H1 (cell line): ENCODE data around the gene ASCC1. TPM values are rescaled to one million over a fixed set of nuclear protein-coding genes. Genes with fewer than 3 reads are reported as not detected.

Source experiments
- CTCF ChIA-PET: fragments of 300-600 bp; sonication (Branson Sonifier 250); formaldehyde crosslinking; loops from one replicate; lab custom pipeline; 2021; ENCODE audit not compliant: partially characterized antibody; lab: Charles Lee
- POLR2A ChIA-PET: fragments of 300-600 bp; sonication (Branson Sonifier 250); formaldehyde crosslinking; loops from one replicate; lab custom pipeline; 2021; ENCODE audit warnings: inconsistent platforms; ENCODE audit not compliant: partially characterized antibody; lab: Charles Lee
- DNase-seq, 2 experiments: peaks; one replicate each; pipeline versions ENCODE4 v3.0.0 to v3.0.0-alpha.2; 2010 to 2022; ENCODE audit warnings: low spot score in 2 of 2, low read depth in 1 of 2, mixed read lengths in 1 of 2
- FAIRE-seq: peaks from 2 replicates; lab custom pipeline; 2011; peaks lifted over from hg19 to GRCh38; lab: Jason Lieb, UNC
- H2AFZ ChIP-seq: 2 replicates; pipeline ENCODE4 v1.8.1; 2012; ENCODE audit warnings: low read length, inconsistent platforms
- H2AK5ac ChIP-seq: 2 replicates; pipeline ENCODE4 v1.6.1; 2013; ENCODE audit warnings: low read depth, low read length
- H2BK120ac ChIP-seq: replicated peaks from 2 replicates; pipeline ENCODE3; 2013; ENCODE audit warnings: low read depth, low read length, inconsistent platforms
- H2BK12ac ChIP-seq: 2 replicates; pipeline ENCODE4 v1.6.1; 2013; ENCODE audit warnings: low read depth, low read length
- H2BK15ac ChIP-seq: 2 replicates; pipeline ENCODE4 v1.6.1; 2013; ENCODE audit warnings: low read length
- H2BK20ac ChIP-seq: 2 replicates; pipeline ENCODE4 v1.6.1; 2013; ENCODE audit warnings: low read length
- H2BK5ac ChIP-seq: 2 replicates; pipeline ENCODE4 v1.6.1; 2013; ENCODE audit warnings: low read depth, low read length
- H3K14ac ChIP-seq: 2 replicates; pipeline ENCODE4 v1.6.1; 2013; ENCODE audit warnings: inconsistent platforms; ENCODE audit not compliant: insufficient read length
- H3K18ac ChIP-seq: 2 replicates; pipeline ENCODE4 v1.6.1; 2013; ENCODE audit warnings: low read length; ENCODE audit errors: extremely low read depth
- H3K23ac ChIP-seq: 2 replicates; pipeline ENCODE4 v1.6.1; 2013; ENCODE audit warnings: inconsistent platforms; ENCODE audit not compliant: insufficient read length
- H3K23me2 ChIP-seq: 2 replicates; pipeline ENCODE4 v1.6.1; 2013; ENCODE audit warnings: low read depth, low read length
- H3K27ac ChIP-seq: 2 replicates; pipeline ENCODE4 v1.6.1; 2011; ENCODE audit warnings: low read depth, low read length, inconsistent platforms
- H3K27me3 ChIP-seq, 4 experiments: replicated peaks in 1 of 4; 1 replicate in 1 of 4; 2 replicates in 3 of 4; pipeline versions ENCODE4 v1.6.1 to v1.8.1; 2011 to 2013; ENCODE audit warnings: low read length in 3 of 4, mild to moderate bottlenecking in 3 of 4, inconsistent platforms in 2 of 4, mixed read lengths in 2 of 4, moderate library complexity in 1 of 4; ENCODE audit not compliant: control insufficient read depth in 3 of 4, insufficient read depth in 3 of 4; ENCODE audit errors: extremely low read depth in 1 of 4
- H3K36me3 ChIP-seq, 4 experiments: 2 replicates each; pipeline versions ENCODE4 v1.6.1 to v1.8.1; 2011 to 2013; ENCODE audit warnings: mild to moderate bottlenecking in 4 of 4, low read length in 3 of 4, moderate library complexity in 2 of 4, control low read depth in 1 of 4, inconsistent platforms in 1 of 4; ENCODE audit not compliant: insufficient read depth in 4 of 4, control insufficient read depth in 2 of 4
- H3K4ac ChIP-seq: replicated peaks from 2 replicates; pipeline ENCODE3; 2013; ENCODE audit warnings: low read length, low read depth, mixed read lengths, inconsistent platforms; ENCODE audit not compliant: insufficient read length
- H3K4me1 ChIP-seq, 4 experiments: replicated peaks in 1 of 4; 1 replicate in 1 of 4; 2 replicates in 3 of 4; pipeline versions ENCODE4 v1.6.1 to v1.8.1; 2011 to 2013; ENCODE audit warnings: low read length in 3 of 4, inconsistent platforms in 2 of 4, mixed read lengths in 1 of 4; ENCODE audit not compliant: insufficient read depth in 4 of 4, control insufficient read depth in 3 of 4
- H3K4me2 ChIP-seq, 2 experiments: 2 replicates each; pipeline versions ENCODE4 v1.6.1 to v1.8.1; 2011 to 2013; ENCODE audit warnings: low read depth in 2 of 2, low read length in 2 of 2, control low read depth in 1 of 2, inconsistent platforms in 1 of 2, mild to moderate bottlenecking in 1 of 2; ENCODE audit not compliant: insufficient read depth in 1 of 2
- H3K4me3 ChIP-seq, 4 experiments: fragments of 200-600, 300-600 bp in 1 of 4; sonication (generic), shearing (Covaris generic), sonication (Bioruptor Twin) in 1 of 4; 2 replicates each; pipeline versions ENCODE4 v1.5.1 to v1.8.1; 2011 to 2016; ENCODE audit warnings: low read length in 4 of 4, low read depth in 3 of 4, control low read depth in 2 of 4, inconsistent platforms in 2 of 4, mild to moderate bottlenecking in 2 of 4, mixed read lengths in 1 of 4, moderate library complexity in 1 of 4; ENCODE audit not compliant: insufficient read depth in 2 of 4; ENCODE audit errors: extremely low read depth in 1 of 4
- H3K56ac ChIP-seq: replicated peaks from 2 replicates; pipeline ENCODE3; 2013; ENCODE audit warnings: low read depth, mild to moderate bottlenecking, mixed read lengths, low read length, inconsistent platforms; ENCODE audit not compliant: insufficient read length
- H3K79me1 ChIP-seq: 2 replicates; pipeline ENCODE4 v1.6.1; 2013; ENCODE audit warnings: low read depth, low read length, control low read depth
- H3K79me2 ChIP-seq, 2 experiments: 2 replicates each; pipeline versions ENCODE4 v1.6.1 to v1.8.1; 2012 to 2013; ENCODE audit warnings: low read length in 2 of 2, mild to moderate bottlenecking in 2 of 2, inconsistent platforms in 1 of 2; ENCODE audit not compliant: insufficient read depth in 2 of 2, control insufficient read depth in 1 of 2
- H3K9ac ChIP-seq, 4 experiments: replicated peaks in 1 of 4; 1 replicate in 1 of 4; 2 replicates in 3 of 4; pipeline versions ENCODE4 v1.6.1 to v1.8.1; 2011 to 2013; ENCODE audit warnings: low read depth in 3 of 4, low read length in 3 of 4, control low read depth in 2 of 4, mild to moderate bottlenecking in 2 of 4, moderate library complexity in 2 of 4, inconsistent platforms in 1 of 4; ENCODE audit errors: extremely low read depth in 1 of 4
- H3K9me3 ChIP-seq, 2 experiments: 2 replicates each; pipeline versions ENCODE4 v1.6.1 to v1.8.1; 2012 to 2013; ENCODE audit warnings: mild to moderate bottlenecking in 2 of 2, moderate library complexity in 2 of 2, control low read depth in 1 of 2, inconsistent platforms in 1 of 2, low read depth in 1 of 2, low read length in 1 of 2, mixed read lengths in 1 of 2; ENCODE audit not compliant: insufficient read depth in 2 of 2
- H4K20me1 ChIP-seq, 2 experiments: replicated peaks in 1 of 2; 2 replicates each; pipeline versions ENCODE3 to v1.8.1; 2011 to 2013; ENCODE audit warnings: inconsistent platforms in 2 of 2, low read length in 2 of 2, mild to moderate bottlenecking in 1 of 2; ENCODE audit not compliant: insufficient read depth in 2 of 2, control insufficient read depth in 1 of 2
- H4K5ac ChIP-seq: 2 replicates; pipeline ENCODE4 v1.6.1; 2013; ENCODE audit warnings: low read length, low read depth, mixed read lengths, inconsistent platforms; ENCODE audit not compliant: insufficient read length
- H4K8ac ChIP-seq: 2 replicates; pipeline ENCODE4 v1.8.0; 2013; ENCODE audit warnings: mild to moderate bottlenecking, moderate library complexity, low read length, inconsistent platforms; ENCODE audit not compliant: insufficient read depth; ENCODE audit errors: extremely low read depth
- H4K91ac ChIP-seq: replicated peaks from 2 replicates; pipeline ENCODE3; 2013; ENCODE audit warnings: low read length, mixed read lengths, inconsistent platforms; ENCODE audit not compliant: insufficient read length
- BACH1 ChIP-seq: IDR thresholded peaks from 2 replicates; pipeline ENCODE4 v1.6.1; 2012; ENCODE audit warnings: low read length, improper control_type of control experiment
- BCL11A ChIP-seq, 2 experiments: IDR thresholded peaks; one replicate each; pipeline ENCODE4 v1.6.1; 2011; ENCODE audit warnings: low read depth in 2 of 2, low read length in 2 of 2, mild to moderate bottlenecking in 2 of 2
- E2F6 ChIP-seq: IDR thresholded peaks from 2 replicates; pipeline ENCODE4 v1.6.1; 2012; ENCODE audit warnings: inconsistent platforms
- EGR1 ChIP-seq: IDR thresholded peaks from 2 replicates; pipeline ENCODE4 v1.6.1; 2011; ENCODE audit warnings: low read depth, low read length, borderline replicate concordance
- GABPA ChIP-seq: IDR thresholded peaks from 2 replicates; pipeline ENCODE4 v1.6.1; 2011; ENCODE audit warnings: mild to moderate bottlenecking, low read length, moderate library complexity, borderline replicate concordance; ENCODE audit not compliant: insufficient read depth
- JUN ChIP-seq: IDR thresholded peaks from 2 replicates; pipeline ENCODE4 v1.6.1; 2011; ENCODE audit warnings: low read depth, mild to moderate bottlenecking, improper control_type of control experiment, low read length
- NRF1 ChIP-seq: IDR thresholded peaks from 2 replicates; pipeline ENCODE4 v1.6.1; 2011; ENCODE audit warnings: mild to moderate bottlenecking, low read depth, low read length, improper control_type of control experiment
- POU5F1 ChIP-seq: IDR thresholded peaks from 2 replicates; pipeline ENCODE4 v1.6.1; 2011; ENCODE audit warnings: low read depth, mild to moderate bottlenecking, low read length, moderate library complexity
- RXRA ChIP-seq: IDR thresholded peaks from 2 replicates; pipeline ENCODE4 v1.6.1; 2011; ENCODE audit warnings: low read depth, mild to moderate bottlenecking, low read length, moderate library complexity; ENCODE audit not compliant: insufficient read depth
- SP2 ChIP-seq: IDR thresholded peaks from 2 replicates; pipeline ENCODE4 v1.6.1; 2012; ENCODE audit warnings: mild to moderate bottlenecking, low read length, inconsistent platforms
- SUZ12 ChIP-seq: fragments of 200-600 bp; sonication (generic); IDR thresholded peaks from 2 replicates; pipeline ENCODE4 v1.6.1; 2012; ENCODE audit warnings: mild to moderate bottlenecking, inconsistent platforms, low read length, moderate library complexity, mixed read lengths
- TAF7 ChIP-seq: optimal IDR thresholded peaks from 2 replicates; pipeline ENCODE3; 2011; ENCODE audit warnings: low read depth, mild to moderate bottlenecking, inconsistent platforms, low read length, moderate library complexity, borderline replicate concordance
- TEAD4 ChIP-seq: IDR thresholded peaks from 2 replicates; pipeline ENCODE4 v1.6.1; 2012; ENCODE audit warnings: low read depth, low read length, inconsistent platforms, mixed read lengths
- WGBS, 2 experiments: shearing (Covaris generic) in 1 of 2; methylation state at CpG; one replicate each; pipeline versions ENCODE4 v1.1.6 to v1.1.7; 2013 to 2015; ENCODE audit warnings: low lambda C conversion rate in 2 of 2, mixed read lengths in 2 of 2, inconsistent platforms in 1 of 2, low coverage in 1 of 2, missing lambda C conversion rate in 1 of 2; ENCODE audit not compliant: insufficient replicate concordance in 2 of 2, insufficient coverage in 1 of 2, insufficient read length in 1 of 2; ENCODE audit errors: extremely low coverage in 1 of 2, missing lambda C conversion rate in 1 of 2; 5-methylcytosine and 5-hydroxymethylcytosine counted together
- polyA plus RNA-seq, 7 experiments: library from polyadenylated mRNA; depleted of rRNA in 3 of 7; stranded (reverse) in 5 of 7; unstranded in 2 of 7; fragments of >200 nt in 5 of 7; fragments of 200-250 nt in 2 of 7; gene quantifications; 1 replicate in 5 of 7; 2 replicates in 1 of 7; 4 replicates in 1 of 7; pipeline versions ENCODE4 v1.2.1 to v1.2.3, GENCODE V29; 2011 to 2013; ENCODE audit warnings: missing spikeins in 2 of 7, mixed read lengths in 2 of 7
- total RNA-seq: library from RNA; stranded (reverse); fragmentation: NEBNext Ultra II Directional; extraction: Animal tissue kit (Norgen Biotek cat#: 25700); gene quantifications from 2 replicates; pipeline ENCODE4 v1.2.1, GENCODE V29; 2021

The ASCC1 gene
- total and polyA plus RNA-seq, 2 of the 8 experiments (the other 6 are each of a cell fraction or from before 2014, with no cell fraction given) = 25.6 to 35.8 TPM

- H3K79me1 ChIP-seq = no peaks in the 10 kb centered on the region
- H2BK12ac ChIP-seq = no peak overlapping the region
- no peak overlapping the region for H3K56ac ChIP-seq
- H2BK5ac ChIP-seq = no peak overlapping the region
- POLR2A ChIA-PET = interaction anchor here (0.8 to 1.5 kb wide), 3 partner anchors 174 to 246 kb away, joined by 3 to 6 read pairs (median 3); partner anchors contain the start of gene DDIT4
- H2AK5ac ChIP-seq = no peak overlapping the region
- DNase-seq = no peak
- no peak overlapping the region for H2AFZ ChIP-seq
- no peaks in the 10 kb centered on the region for H3K79me2 ChIP-seq
- peak overlapping the region; percentile 46; the same call in 1 of the 2 replicates for H2BK15ac ChIP-seq
- H3K18ac ChIP-seq = no peak overlapping the region
- FAIRE-seq = no peak
- H3K27me3 ChIP-seq = peaks cover 19 to 50% (median 45%) of the 10 kb centered on the region in 4 experiments
- H3K4me2 ChIP-seq = peak overlapping the region in 1 of 2 experiments; percentile 82; a peak in 1 of 4 replicates
- no peaks in the 10 kb centered on the region for H3K9me3 ChIP-seq
- 78% methylated on average over 1 of the region's 1 CpG; no CpG with 5 or more reads in 1 of the 2 experiments for WGBS, 2 experiments
- no peak overlapping the region for H4K8ac ChIP-seq
- H3K23ac ChIP-seq = no peak overlapping the region
- no peak overlapping the region for H3K14ac ChIP-seq
- peaks cover 8% of the 10 kb centered on the region; the same call in 1 of the 2 replicates for H3K23me2 ChIP-seq
- H4K20me1 ChIP-seq = no peaks in the 10 kb centered on the region
- CTCF ChIA-PET = interaction anchor here (0.6 to 3.0 kb wide), 5 partner anchors 9 to 47 kb away, joined by 3 to 11 read pairs (median 5); no protein-coding TSS in a partner anchor
- H3K4ac ChIP-seq = no peak overlapping the region
- peak overlapping the region in 1 of 4 experiments; percentile 60; a peak in 1 of 8 replicates for H3K4me3 ChIP-seq
- H4K91ac ChIP-seq = no peak overlapping the region
- no peak overlapping the region for H4K5ac ChIP-seq
- no peak overlapping the region; the same call in 1 of the 2 replicates for H2BK20ac ChIP-seq
- H2BK120ac ChIP-seq = no peak overlapping the region
- H3K36me3 ChIP-seq = no peaks in the 10 kb centered on the region; a peak in 1 of 8 replicates
- peaks cover 3 to 22% (median 11%) of the 10 kb centered on the region in 4 experiments for H3K4me1 ChIP-seq
- no peak overlapping the region for H3K27ac ChIP-seq
- no peak overlapping the region for H3K9ac ChIP-seq
- TF ChIP-seq SUZ12 (no peak), BCL11A (IDR thresholded peaks at IDR 0.05; ENCODE audit: low read depth in 2 of 2, low read length in 2 of 2) (no peak), NRF1 (no peak), JUN (no peak), TAF7 (no peak), EGR1 (no peak), E2F6 (no peak), GABPA (no peak), RXRA (no peak), TEAD4 (no peak), POU5F1 (no peak), SP2 (no peak), BACH1 (no peak)
Measured at GRCh38 chr10:72085864-72086465, 130.1 kb downstream of the ASCC1 start.
